Measurements from ENCODE around the gene PKD1L1. TPM values are rescaled to one million over a fixed set of nuclear protein-coding genes. Genes with fewer than 3 reads are reported as not detected.
"Not testable (repeated sequence)": the region's sequence is repeated elsewhere in the genome, so short reads cannot be mapped to it uniquely, and the experiment has no call there.

Gene PKD1L1
- total and polyA plus RNA-seq, 4 donors: 0.26 to 1.1 (median 0.55) TPM

DNA sequence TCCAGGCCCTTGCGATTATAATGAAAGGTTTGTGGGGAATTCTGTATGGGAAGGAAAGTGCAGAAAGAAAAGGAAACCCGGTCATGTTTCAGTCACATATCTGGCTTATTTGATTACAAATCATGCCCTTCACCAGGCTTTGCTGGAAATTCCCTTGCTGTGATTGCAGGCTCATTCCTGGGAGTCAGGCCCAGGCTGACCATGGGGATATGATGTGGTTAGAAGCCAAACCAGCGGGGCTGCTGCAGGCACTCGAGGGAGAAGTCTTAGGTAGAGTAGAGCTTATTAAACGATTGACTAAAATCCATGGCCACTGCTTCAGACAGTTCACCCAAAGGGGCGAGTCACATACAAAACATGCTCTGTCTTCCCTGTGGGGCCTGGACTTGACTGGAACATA, 16.2 kb downstream of the PKD1L1 start:
- TF ChIP-seq, protein P1, sequence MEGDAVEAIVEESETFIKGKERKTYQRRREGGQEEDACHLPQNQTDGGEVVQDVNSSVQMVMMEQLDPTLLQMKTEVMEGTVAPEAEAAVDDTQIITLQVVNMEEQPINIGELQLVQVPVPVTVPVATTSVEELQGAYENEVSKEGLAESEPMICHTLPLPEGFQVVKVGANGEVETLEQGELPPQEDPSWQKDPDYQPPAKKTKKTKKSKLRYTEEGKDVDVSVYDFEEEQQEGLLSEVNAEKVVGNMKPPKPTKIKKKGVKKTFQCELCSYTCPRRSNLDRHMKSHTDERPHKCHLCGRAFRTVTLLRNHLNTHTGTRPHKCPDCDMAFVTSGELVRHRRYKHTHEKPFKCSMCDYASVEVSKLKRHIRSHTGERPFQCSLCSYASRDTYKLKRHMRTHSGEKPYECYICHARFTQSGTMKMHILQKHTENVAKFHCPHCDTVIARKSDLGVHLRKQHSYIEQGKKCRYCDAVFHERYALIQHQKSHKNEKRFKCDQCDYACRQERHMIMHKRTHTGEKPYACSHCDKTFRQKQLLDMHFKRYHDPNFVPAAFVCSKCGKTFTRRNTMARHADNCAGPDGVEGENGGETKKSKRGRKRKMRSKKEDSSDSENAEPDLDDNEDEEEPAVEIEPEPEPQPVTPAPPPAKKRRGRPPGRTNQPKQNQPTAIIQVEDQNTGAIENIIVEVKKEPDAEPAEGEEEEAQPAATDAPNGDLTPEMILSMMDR (IDR thresholded peaks at IDR 0.05; ENCODE audit: control extremely low read depth, extremely low read depth): no peak
- DNase-seq (no peak), ATAC-seq (ENCODE audit: insufficient read depth, low FRiP score) (no peak)
- Histone ChIP-seq H3K4me3 (no peak overlapping the region), H3K36me3 (ENCODE audit: control insufficient read depth in 4 of 4, insufficient read depth in 4 of 4, low read length in 4 of 4) (peaks cover 0 to 5% (median 0%) of the 10 kb centered on the region in 4 donors), H3K9ac (ENCODE audit: insufficient read depth in 1 of 2, low read length in 2 of 2) (no peak overlapping the region), H3K9me3 (ENCODE audit: control insufficient read depth in 4 of 4, insufficient read depth in 3 of 4, low read length in 3 of 4) (no peaks in the 10 kb centered on the region), H3K4me1 (ENCODE audit: control insufficient read depth in 5 of 5, insufficient read depth in 5 of 5, low read length in 5 of 5) (no peaks in the 10 kb centered on the region), H3K27ac (ENCODE audit: low read depth in 1 of 2, low read length in 1 of 2) (no peak overlapping the region), H3K27me3 (ENCODE audit: control insufficient read depth in 3 of 3, insufficient read depth in 3 of 3, low read length in 2 of 3) (no peaks in the 10 kb centered on the region)
- WGBS, 2 donors: 66 to 74% methylated on average over 6 of the region's 6 CpGs

DNA sequence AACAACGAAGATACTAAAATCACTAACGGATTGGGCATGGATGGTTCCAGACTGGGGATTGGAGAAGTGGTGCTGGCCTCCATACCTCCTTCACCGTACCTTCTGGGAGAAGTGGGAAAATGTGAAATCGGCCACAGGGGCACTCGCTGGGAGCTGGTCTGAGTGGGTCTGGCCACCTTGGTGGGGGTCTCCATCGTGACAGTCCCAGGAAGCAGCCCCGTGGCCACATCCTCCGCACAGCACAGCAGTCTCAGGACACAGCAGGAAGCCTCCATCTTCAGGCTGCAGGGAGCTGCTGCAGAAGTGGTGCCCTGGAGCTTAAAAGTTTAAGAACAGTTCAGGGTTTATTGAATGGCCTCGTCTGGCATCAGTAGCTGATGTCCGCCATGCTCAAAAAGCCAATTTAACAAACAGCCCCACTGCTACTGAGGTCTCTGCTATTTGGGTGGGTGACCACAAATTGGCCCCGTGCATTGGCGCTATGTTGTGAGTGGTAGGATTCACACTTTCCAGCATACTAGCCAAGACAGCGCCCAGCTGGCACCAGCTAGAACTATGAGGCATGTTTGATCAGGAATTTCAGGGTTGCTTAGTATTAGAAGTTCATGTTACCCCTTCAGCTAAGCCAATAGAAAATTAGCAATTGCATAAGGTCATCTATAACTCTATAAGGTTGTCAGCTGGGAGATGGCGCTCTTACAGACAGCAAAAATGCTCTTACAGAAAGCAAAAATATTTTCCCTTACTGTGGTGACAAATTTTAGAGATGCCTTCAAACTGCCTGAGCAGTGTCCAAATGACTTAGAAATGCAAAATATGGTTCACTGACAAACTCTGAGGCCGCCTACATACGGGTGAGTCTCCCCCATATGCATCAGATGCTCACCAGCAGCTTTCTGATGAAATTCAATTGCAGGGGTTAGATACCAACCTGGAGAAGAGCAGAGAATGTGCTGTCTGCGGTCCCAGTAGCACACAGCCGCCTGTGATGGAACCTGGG, 17.0 kb downstream of the PKD1L1 start:
- Histone ChIP-seq H3K9me3 (ENCODE audit: control insufficient read depth in 4 of 4, insufficient read depth in 3 of 4, low read length in 3 of 4) (peaks cover 0 to 2% (median 0%) of the 10 kb centered on the region in 4 donors), H3K27me3 (ENCODE audit: control insufficient read depth in 3 of 3, insufficient read depth in 3 of 3, low read length in 2 of 3) (no peaks in the 10 kb centered on the region), H3K9ac (ENCODE audit: insufficient read depth in 1 of 2, low read length in 2 of 2) (no peak overlapping the region), H3K36me3 (ENCODE audit: control insufficient read depth in 4 of 4, insufficient read depth in 4 of 4, low read length in 4 of 4) (peaks cover 0 to 4% (median 0%) of the 10 kb centered on the region in 4 donors), H3K27ac (ENCODE audit: low read depth in 1 of 2, low read length in 1 of 2) (no peak overlapping the region), H3K4me3 (no peak overlapping the region), H3K4me1 (ENCODE audit: control insufficient read depth in 5 of 5, insufficient read depth in 5 of 5, low read length in 5 of 5) (no peaks in the 10 kb centered on the region)
- 94 to 96% methylated on average over 18 of the region's 18 CpGs for WGBS, 2 donors
- ATAC-seq (ENCODE audit: insufficient read depth, low FRiP score) (no peak), DNase-seq (no peak)
- TF ChIP-seq, protein P1 (IDR thresholded peaks at IDR 0.05; ENCODE audit: control extremely low read depth, extremely low read depth): no peak

DNA sequence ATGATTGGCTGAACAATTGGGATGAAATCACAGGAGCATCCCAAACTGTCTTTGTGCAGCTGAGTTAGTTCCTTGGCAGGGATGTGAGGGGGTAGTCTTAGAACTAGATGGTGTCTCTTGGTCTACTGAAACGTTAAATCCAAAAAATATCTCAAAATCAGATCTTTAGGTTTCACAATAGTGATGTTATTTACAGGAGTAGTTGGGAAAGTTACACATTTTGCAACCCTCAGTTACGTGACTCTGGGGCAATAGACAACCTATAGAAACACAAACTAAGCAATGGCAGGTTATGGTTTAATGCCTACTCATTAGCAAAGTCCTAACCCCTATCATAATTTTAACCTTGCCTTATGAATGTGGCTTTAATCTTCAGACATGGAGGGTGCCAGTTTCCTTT, 24.0 kb downstream of the PKD1L1 start:
- DNase-seq: no peak

DNA sequence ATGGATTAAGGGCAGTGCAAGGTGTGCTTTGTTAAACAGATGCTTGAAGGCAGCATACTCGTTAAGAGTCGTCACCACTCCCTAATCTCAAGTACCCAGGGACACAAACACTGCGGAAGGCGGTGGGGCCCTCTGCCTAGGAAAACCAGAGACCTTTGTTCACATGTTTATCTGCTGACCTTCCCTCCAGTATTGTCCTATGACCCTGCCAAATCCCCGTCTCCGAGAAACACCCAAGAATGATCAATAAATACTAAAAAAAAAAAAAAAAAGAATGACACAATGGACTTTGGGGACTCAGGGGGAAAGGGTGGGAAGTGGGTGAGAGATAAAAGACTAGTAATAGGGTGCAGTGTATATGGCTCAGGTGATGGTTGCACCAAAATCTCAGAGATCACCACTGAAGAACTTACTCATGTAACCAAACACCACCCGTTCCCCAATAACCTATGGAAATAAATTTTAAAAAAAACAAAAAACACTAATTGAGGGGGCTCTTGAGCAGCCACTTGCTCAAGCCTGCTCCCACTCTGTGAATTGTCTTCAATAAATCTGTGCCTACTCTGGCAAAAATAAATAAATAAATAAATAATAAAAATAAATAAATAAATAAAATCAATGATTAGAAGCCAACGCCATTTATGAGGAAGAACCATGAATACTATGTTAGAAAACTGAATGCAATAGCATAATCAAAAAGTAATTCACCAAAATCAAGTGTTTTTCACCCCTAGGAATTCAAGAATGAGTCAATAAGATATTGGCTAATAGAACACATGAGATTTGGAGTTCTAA, 25.0 kb downstream of the PKD1L1 start:
- not testable (repeated sequence) for H3K9me3 ChIP-seq (ENCODE audit: control insufficient read depth in 4 of 4, insufficient read depth in 3 of 4, low read length in 3 of 4); H3K27ac ChIP-seq (ENCODE audit: low read depth in 1 of 2, low read length in 1 of 2); ATAC-seq (ENCODE audit: insufficient read depth, low FRiP score); H3K9ac ChIP-seq (ENCODE audit: insufficient read depth in 1 of 2, low read length in 2 of 2); H3K4me1 ChIP-seq (ENCODE audit: control insufficient read depth in 5 of 5, insufficient read depth in 5 of 5, low read length in 5 of 5); H3K36me3 ChIP-seq (ENCODE audit: control insufficient read depth in 4 of 4, insufficient read depth in 4 of 4, low read length in 4 of 4); H3K4me3 ChIP-seq; H3K27me3 ChIP-seq (ENCODE audit: control insufficient read depth in 3 of 3, insufficient read depth in 3 of 3, low read length in 2 of 3); DNase-seq
- 78 to 83% methylated on average over 8 of the region's 8 CpGs for WGBS, 2 donors

More for the DNA sequence above, 24.0 kb downstream of the PKD1L1 start:
- ATAC-seq (ENCODE audit: insufficient read depth, low FRiP score): no peak
- TF ChIP-seq, protein P1 (IDR thresholded peaks at IDR 0.05; ENCODE audit: control extremely low read depth, extremely low read depth): no peak
- Histone ChIP-seq H3K4me1 (ENCODE audit: control insufficient read depth in 5 of 5, insufficient read depth in 5 of 5, low read length in 5 of 5) (no peaks in the 10 kb centered on the region), H3K9me3 (ENCODE audit: control insufficient read depth in 4 of 4, insufficient read depth in 3 of 4, low read length in 3 of 4) (peaks cover 0 to 2% (median 0%) of the 10 kb centered on the region in 4 donors), H3K9ac (ENCODE audit: insufficient read depth in 1 of 2, low read length in 2 of 2) (no peak overlapping the region), H3K27me3 (ENCODE audit: control insufficient read depth in 3 of 3, insufficient read depth in 3 of 3, low read length in 2 of 3) (no peaks in the 10 kb centered on the region), H3K36me3 (ENCODE audit: control insufficient read depth in 4 of 4, insufficient read depth in 4 of 4, low read length in 4 of 4) (peaks cover 0 to 2% (median 0%) of the 10 kb centered on the region in 4 donors), H3K4me3 (no peak overlapping the region), H3K27ac (ENCODE audit: low read depth in 1 of 2, low read length in 1 of 2) (no peak overlapping the region)
- 31 to 51% methylated on average over 2 of the region's 2 CpGs for WGBS, 2 donors

DNA sequence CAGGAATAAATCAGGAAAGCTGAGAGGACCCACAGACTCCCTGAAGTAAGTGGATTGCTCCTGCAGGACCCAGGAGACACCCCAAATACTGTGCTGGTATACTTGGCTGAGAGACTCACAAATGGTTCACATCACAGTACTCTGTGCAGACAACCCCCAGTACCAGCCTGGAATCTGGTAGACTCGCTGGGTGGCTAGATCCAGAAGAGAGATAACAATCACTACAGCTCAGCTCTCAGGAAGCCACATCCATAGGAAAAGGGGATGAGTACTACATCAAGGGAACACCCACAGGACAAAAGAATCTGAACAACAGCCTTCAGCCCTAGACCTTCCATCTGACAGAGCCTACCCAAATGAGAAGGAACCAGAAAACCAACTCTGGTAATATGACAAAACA, 31.8 kb downstream of the PKD1L1 start:
- not testable (repeated sequence) for H3K4me1 ChIP-seq (ENCODE audit: control insufficient read depth in 5 of 5, insufficient read depth in 5 of 5, low read length in 5 of 5); ATAC-seq (ENCODE audit: insufficient read depth, low FRiP score); H3K9me3 ChIP-seq (ENCODE audit: control insufficient read depth in 4 of 4, insufficient read depth in 3 of 4, low read length in 3 of 4); DNase-seq; H3K27me3 ChIP-seq (ENCODE audit: control insufficient read depth in 3 of 3, insufficient read depth in 3 of 3, low read length in 2 of 3); H3K4me3 ChIP-seq; H3K27ac ChIP-seq (ENCODE audit: low read depth in 1 of 2, low read length in 1 of 2); H3K9ac ChIP-seq (ENCODE audit: insufficient read depth in 1 of 2, low read length in 2 of 2); H3K36me3 ChIP-seq (ENCODE audit: control insufficient read depth in 4 of 4, insufficient read depth in 4 of 4, low read length in 4 of 4)
- 78 to 88% methylated on average over 1 of the region's 1 CpG for WGBS, 2 donors

Measured in lung (tissue), 12 donors.